Breast epithelium (tissue), 3 donors: ENCODE results near the gene ZNF467.

Experiments used
- CTCF ChIP-seq, 3 donors: fragments of 450-650 bp; IDR thresholded peaks; one replicate each; pipeline ENCODE4 v1.5.1; 2016 to 2017; ENCODE audit warnings: antibody characterized with exemption in 3 of 3, mild to moderate bottlenecking in 3 of 3, moderate library complexity in 3 of 3
- POLR2A ChIP-seq: fragments of 450-650 bp; IDR thresholded peaks from one replicate; pipeline ENCODE4 v1.6.1; 2016; ENCODE audit warnings: antibody characterized with exemption, mild to moderate bottlenecking, moderate library complexity
- POLR2AphosphoS5 ChIP-seq, 3 donors: sonication (generic); formaldehyde crosslinking; IDR thresholded peaks; one replicate each; pipeline ENCODE4 v1.6.1; 2017; ENCODE audit warnings: antibody characterized with exemption in 3 of 3

GRCh38 chr7:149733924-149734790 lies 39.2 kb downstream of the ZNF467 start:
- TF ChIP-seq CTCF (IDR thresholded peaks at IDR 0.05) (no peak), POLR2A (no peak), POLR2AphosphoS5 (IDR thresholded peaks at IDR 0.05) (no peak)
